Stimulated activated naive CD8-positive, alpha-beta T cell treated with anti-CD3 and anti-CD28 coated beads, Interleukin-15, Interleukin-2, amounts not matched to agents 100 ng/mL and 50 ng/mL, for 24 hours (primary cell): ENCODE data around the gene GTF2H3.

ENCODE experiments used
- H3K27ac Mint-ChIP-seq: one replicate; pipeline ENCODE4 v1.8.0; 2021; ENCODE audit warnings: mild to moderate bottlenecking, mixed read lengths
- H3K27me3 Mint-ChIP-seq: one replicate; pipeline ENCODE4 v1.8.0; 2021; ENCODE audit warnings: mixed read lengths
- H3K36me3 Mint-ChIP-seq: one replicate; pipeline ENCODE4 v1.8.0; 2021; ENCODE audit warnings: low read depth, mixed read lengths
- H3K4me1 Mint-ChIP-seq: one replicate; pipeline ENCODE4 v1.8.0; 2021; ENCODE audit warnings: low read depth, mixed read lengths
- H3K4me3 Mint-ChIP-seq: one replicate; pipeline ENCODE4 v1.8.0; 2021; ENCODE audit warnings: mild to moderate bottlenecking, mixed read lengths
- H3K9me3 Mint-ChIP-seq: one replicate; pipeline ENCODE4 v1.8.0; 2021; ENCODE audit warnings: mixed read lengths

Gene GTF2H3

GRCh38 chr12:123670882-123671728, 37.5 kb downstream of the GTF2H3 start, which contains the start of gene TCTN2:
TSS of gene TCTN2 (plus strand) at chr12:123671113. CDS start at chr12:123671241, 128 bp downstream.
- Mint-ChIP-seq H3K4me1 (peaks cover 12% of the 10 kb centered on the region), H3K27me3 (no peaks in the 10 kb centered on the region), H3K36me3 (peaks cover 14% of the 10 kb centered on the region), H3K4me3 (peak within 1 kb of the TSS; percentile 86), H3K27ac (peak within 1 kb of the TSS; percentile 58), H3K9me3 (no peaks in the 10 kb centered on the region)

- Mint-ChIP-seq H3K4me3 (peak overlapping the region; percentile 86), H3K9me3 (no peaks in the 10 kb centered on the region), H3K27ac (peak overlapping the region; percentile 45), H3K27me3 (no peaks in the 10 kb centered on the region), H3K36me3 (peaks cover 18% of the 10 kb centered on the region), H3K4me1 (peaks cover 12% of the 10 kb centered on the region)
Measured at GRCh38 chr12:123671876-123672275, 38.2 kb downstream of the GTF2H3 start.

DNA sequence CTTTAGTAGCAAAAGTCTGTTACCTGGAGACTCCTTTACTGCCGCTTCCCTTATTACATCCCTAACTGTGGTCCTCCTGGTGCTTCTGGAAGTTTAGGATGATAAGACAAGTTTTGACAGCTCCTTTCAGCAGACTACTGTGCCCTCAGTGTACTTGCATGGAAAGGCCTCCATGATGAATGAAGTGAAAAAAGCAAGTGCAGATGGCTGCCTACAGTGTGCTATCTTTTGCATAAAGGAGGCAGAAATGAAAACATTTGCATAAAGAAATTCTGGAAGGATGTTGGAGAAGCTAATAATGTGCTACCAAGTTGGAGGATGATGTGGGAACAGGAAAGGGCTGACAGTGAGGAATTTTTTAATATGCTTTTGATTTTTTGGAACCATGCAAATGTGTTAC, 41.8 kb downstream of the GTF2H3 start:
- Mint-ChIP-seq H3K36me3 (peaks cover 18% of the 10 kb centered on the region), H3K4me1 (peaks cover 12% of the 10 kb centered on the region), H3K27ac (no peak overlapping the region), H3K4me3 (no peak overlapping the region), H3K9me3 (no peaks in the 10 kb centered on the region), H3K27me3 (no peaks in the 10 kb centered on the region)

- Mint-ChIP-seq H3K4me3 (no peak overlapping the region), H3K27ac (no peak overlapping the region), H3K4me1 (peaks cover 13% of the 10 kb centered on the region), H3K9me3 (no peaks in the 10 kb centered on the region), H3K36me3 (peaks cover 24% of the 10 kb centered on the region), H3K27me3 (no peaks in the 10 kb centered on the region)
Measured at GRCh38 chr12:123676616-123677320, 43.1 kb downstream of the GTF2H3 start.

DNA sequence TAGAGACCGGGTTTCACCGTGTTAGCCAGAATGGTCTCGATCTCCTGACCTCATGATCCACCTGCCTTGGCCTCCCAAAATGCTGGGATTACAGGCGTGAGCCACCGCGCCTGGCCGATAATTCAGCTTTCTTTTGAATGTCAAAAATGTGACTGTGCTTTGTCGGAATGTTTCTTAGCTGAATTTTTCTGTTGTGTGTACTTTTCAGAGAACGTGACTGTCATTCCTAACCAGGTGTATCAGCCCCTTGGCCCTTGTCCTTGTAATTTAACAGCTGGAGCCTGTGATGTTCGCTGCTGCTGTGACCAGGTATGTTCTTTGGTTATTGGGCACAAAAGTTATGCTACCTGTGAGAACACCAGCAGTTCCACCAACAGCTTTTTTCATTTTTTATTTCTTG, 45.4 kb downstream of the GTF2H3 start:
- no peak overlapping the region for H3K27ac Mint-ChIP-seq
- H3K4me1 Mint-ChIP-seq = peaks cover 5% of the 10 kb centered on the region
- no peak overlapping the region for H3K4me3 Mint-ChIP-seq
- no peaks in the 10 kb centered on the region for H3K27me3 Mint-ChIP-seq
- H3K9me3 Mint-ChIP-seq = no peaks in the 10 kb centered on the region
- peaks cover 26% of the 10 kb centered on the region for H3K36me3 Mint-ChIP-seq

DNA sequence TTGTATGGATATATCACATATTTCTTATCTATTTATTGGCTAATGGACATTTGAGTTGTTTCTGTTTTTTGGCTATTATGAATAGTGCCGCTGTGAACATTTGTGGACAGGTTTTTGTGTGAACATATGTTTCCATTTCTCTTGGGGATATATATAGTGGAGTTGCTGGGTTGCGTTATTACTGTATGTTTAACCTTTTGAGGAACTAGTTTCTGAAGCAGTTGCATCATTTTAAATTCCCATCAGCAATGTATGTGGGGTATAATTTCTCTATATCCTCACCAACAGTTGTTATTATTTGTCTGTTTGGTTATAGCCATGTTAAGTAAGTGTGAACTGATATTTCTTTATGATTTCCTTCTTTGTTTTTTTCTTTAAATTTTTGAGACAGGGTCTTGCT, 48.0 kb downstream of the GTF2H3 start:
- H3K4me3 Mint-ChIP-seq = no peak overlapping the region
- peaks cover 5% of the 10 kb centered on the region for H3K4me1 Mint-ChIP-seq
- H3K27ac Mint-ChIP-seq = no peak overlapping the region
- no peaks in the 10 kb centered on the region for H3K9me3 Mint-ChIP-seq
- no peaks in the 10 kb centered on the region for H3K27me3 Mint-ChIP-seq
- peaks cover 13% of the 10 kb centered on the region for H3K36me3 Mint-ChIP-seq

DNA sequence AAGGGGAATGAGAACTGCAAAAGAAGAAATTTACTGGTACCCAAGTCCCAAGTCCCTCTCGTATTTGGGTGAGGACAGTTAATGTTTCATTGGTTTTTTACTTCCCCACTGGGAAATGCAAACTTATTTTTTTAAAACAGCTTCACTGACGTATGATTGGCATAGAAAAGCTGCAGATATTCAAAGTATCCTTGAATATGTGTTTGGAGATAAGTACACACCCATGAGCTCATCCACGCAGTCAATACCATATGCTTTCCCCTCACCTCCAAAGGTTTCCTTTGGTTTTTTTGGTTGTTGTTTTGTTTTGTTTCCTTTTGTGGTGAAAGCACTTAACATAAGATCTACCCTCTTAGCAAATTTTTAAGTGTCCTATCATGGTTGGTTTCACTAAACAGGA, 50.3 kb downstream of the GTF2H3 start:
- Mint-ChIP-seq H3K4me1 (peaks cover 5% of the 10 kb centered on the region), H3K27me3 (no peaks in the 10 kb centered on the region), H3K36me3 (peaks cover 15% of the 10 kb centered on the region), H3K9me3 (no peaks in the 10 kb centered on the region), H3K4me3 (no peak overlapping the region), H3K27ac (no peak overlapping the region)

DNA sequence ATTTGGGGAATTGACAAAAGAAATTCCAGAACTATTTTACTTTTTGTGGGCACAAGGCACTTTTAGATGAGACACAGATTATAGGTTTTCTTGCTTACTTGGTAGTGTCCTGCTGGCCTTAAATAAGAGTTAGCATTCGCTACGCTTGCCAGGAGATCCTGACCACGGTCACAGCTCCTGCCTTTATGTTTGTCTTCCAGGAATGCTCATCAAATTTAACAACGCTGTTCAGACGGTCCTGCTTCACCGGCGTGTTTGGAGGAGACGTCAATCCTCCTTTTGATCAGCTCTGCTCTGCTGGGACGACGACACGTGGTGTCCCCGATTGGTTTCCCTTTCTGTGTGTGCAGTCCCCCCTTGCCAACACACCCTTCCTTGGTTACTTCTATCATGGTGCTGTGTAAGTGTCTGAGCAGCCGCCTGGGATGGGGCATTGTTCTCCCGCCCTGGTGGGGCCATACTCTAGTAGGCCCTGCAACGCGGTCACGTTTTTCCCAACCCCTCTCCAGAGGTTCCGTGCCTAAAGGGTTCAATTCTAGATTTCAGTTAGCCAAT, 53.1 kb downstream of the GTF2H3 start:
- H3K9me3 Mint-ChIP-seq = no peaks in the 10 kb centered on the region
- H3K36me3 Mint-ChIP-seq = peaks cover 9% of the 10 kb centered on the region
- no peaks in the 10 kb centered on the region for H3K4me1 Mint-ChIP-seq
- H3K27me3 Mint-ChIP-seq = no peaks in the 10 kb centered on the region
- no peak overlapping the region for H3K4me3 Mint-ChIP-seq
- no peak overlapping the region for H3K27ac Mint-ChIP-seq

DNA sequence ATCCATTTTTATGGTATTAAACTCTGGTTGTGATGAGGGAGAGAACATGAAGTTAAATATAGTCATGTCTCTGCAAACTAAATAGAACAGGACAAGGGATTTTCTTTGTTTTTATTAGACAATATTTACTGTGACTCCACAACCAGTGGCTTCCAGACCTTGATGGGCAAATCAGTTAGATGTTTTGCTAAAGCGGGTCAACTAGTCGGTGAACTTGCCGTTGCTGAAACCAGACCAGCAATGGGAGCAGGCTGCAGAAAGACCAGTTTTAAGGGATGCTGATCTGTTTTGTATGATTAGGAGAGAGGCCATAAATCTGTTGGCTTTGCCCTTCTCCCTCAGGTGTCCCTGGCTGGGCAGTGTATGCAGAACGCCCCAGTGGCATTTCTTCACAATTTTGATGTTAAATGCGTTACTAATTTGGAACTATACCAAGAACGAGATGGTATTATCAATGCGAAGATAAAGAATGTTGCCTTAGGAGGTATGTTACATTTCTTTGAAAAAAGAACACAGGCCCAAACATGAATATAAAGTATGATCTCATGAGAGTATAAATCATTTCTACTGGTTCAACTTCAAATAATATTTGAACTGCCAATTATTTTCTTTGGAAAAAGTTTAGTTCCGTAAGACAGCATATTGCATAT, 56.7 kb downstream of the GTF2H3 start:
- Mint-ChIP-seq H3K27me3 (no peaks in the 10 kb centered on the region), H3K36me3 (peaks cover 8% of the 10 kb centered on the region), H3K4me3 (no peak overlapping the region), H3K9me3 (no peaks in the 10 kb centered on the region), H3K4me1 (no peaks in the 10 kb centered on the region), H3K27ac (no peak overlapping the region)

DNA sequence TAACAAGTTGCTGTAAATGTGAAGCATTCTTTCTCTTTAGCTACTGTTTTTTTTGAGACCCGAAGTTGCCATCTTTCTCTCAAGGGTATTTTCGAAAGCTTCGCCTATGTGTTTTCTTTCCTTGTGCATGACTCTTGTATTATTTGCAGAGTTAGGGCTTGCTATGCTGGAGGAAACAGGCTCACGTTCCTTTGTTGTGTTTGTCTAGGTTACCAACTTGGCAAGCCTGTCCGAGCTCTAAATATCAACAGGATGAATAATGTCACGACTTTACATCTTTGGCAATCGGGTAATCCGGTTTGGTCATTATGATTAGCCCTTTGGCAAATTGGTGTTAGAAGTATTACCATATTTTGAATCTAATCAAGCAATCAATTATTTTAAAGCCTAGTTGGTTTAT, 62.6 kb downstream of the GTF2H3 start:
- Mint-ChIP-seq H3K27ac (no peak overlapping the region), H3K4me3 (no peak overlapping the region), H3K36me3 (peaks cover 20% of the 10 kb centered on the region), H3K9me3 (no peaks in the 10 kb centered on the region), H3K4me1 (no peaks in the 10 kb centered on the region), H3K27me3 (no peaks in the 10 kb centered on the region)

- Mint-ChIP-seq H3K4me3 (no peak overlapping the region), H3K27me3 (no peaks in the 10 kb centered on the region), H3K27ac (no peak overlapping the region), H3K4me1 (no peaks in the 10 kb centered on the region), H3K9me3 (no peaks in the 10 kb centered on the region), H3K36me3 (peaks cover 21% of the 10 kb centered on the region)
Measured at GRCh38 chr12:123696646-123697045, 63.0 kb downstream of the GTF2H3 start.

GRCh38 chr12:123705935-123706334, 72.3 kb downstream of the GTF2H3 start:
- peaks cover 2% of the 10 kb centered on the region for H3K4me1 Mint-ChIP-seq
- no peak overlapping the region for H3K4me3 Mint-ChIP-seq
- H3K27ac Mint-ChIP-seq = no peak overlapping the region

DNA sequence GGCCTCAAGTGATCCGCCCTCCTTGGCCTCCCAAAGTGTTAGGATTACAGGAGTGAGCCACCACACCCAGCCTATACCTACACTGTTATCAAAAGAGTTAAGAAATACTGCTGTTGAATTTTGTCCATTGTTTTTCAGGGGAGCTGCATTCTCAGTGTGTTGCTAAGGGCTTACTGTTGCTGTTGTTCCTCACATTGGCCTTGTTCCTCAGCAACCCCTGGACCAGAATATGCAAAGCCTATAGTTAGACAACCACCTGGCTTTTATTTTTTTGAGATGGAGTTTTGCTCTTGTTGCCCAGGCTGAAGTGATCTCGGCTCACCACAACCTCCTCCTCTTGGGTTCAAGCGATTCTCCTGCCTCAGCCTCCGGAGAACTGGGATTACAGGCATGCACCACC, 73.8 kb downstream of the GTF2H3 start:
- Mint-ChIP-seq H3K27me3 (no peaks in the 10 kb centered on the region), H3K36me3 (no peaks in the 10 kb centered on the region), H3K27ac (no peak overlapping the region)

More at GRCh38 chr12:123705935-123706334, 72.3 kb downstream of the GTF2H3 start:
- Mint-ChIP-seq H3K36me3 (peaks cover 3% of the 10 kb centered on the region), H3K9me3 (no peaks in the 10 kb centered on the region), H3K27me3 (no peaks in the 10 kb centered on the region)

More for the DNA sequence above, 73.8 kb downstream of the GTF2H3 start:
- no peak overlapping the region for H3K4me3 Mint-ChIP-seq
- peaks cover 13% of the 10 kb centered on the region for H3K4me1 Mint-ChIP-seq
- no peaks in the 10 kb centered on the region for H3K9me3 Mint-ChIP-seq
